T-helper 17 cell (primary cell): ENCODE results near the gene ERMP1. TPM values are rescaled to one million over a fixed set of nuclear protein-coding genes. Genes with fewer than 3 reads are reported as not detected.

Experiments
- ATAC-seq: fragments of 150-1000 bp; cut with Tn5 transposase; 2 replicates; pipeline ENCODE4 v1.10.0; 2021; ENCODE audit warnings: mild to moderate bottlenecking, moderate library complexity
- DNase-seq, 3 donors: peaks; one replicate each; pipeline versions ENCODE4 v3.0.0 to v3.0.0-alpha.2; 2020 to 2021
- H3K9me3 ChIP-seq: one replicate; pipeline ENCODE4 v1.7.0; 2013; ENCODE audit warnings: low read length, mild to moderate bottlenecking; ENCODE audit not compliant: control insufficient read depth, poor library complexity, severe bottlenecking
- H3K27ac Mint-ChIP-seq: one replicate; pipeline ENCODE4 v1.8.0; 2022; ENCODE audit warnings: mild to moderate bottlenecking, moderate library complexity, mixed read lengths
- H3K27me3 Mint-ChIP-seq: one replicate; pipeline ENCODE4 v1.8.0; 2022; ENCODE audit warnings: mixed read lengths
- H3K36me3 Mint-ChIP-seq: one replicate; pipeline ENCODE4 v1.8.0; 2022; ENCODE audit warnings: low read depth, mixed read lengths
- H3K4me1 Mint-ChIP-seq: one replicate; pipeline ENCODE4 v1.8.0; 2022; ENCODE audit warnings: mild to moderate bottlenecking, mixed read lengths
- H3K4me3 Mint-ChIP-seq: one replicate; pipeline ENCODE4 v1.8.0; 2022; ENCODE audit warnings: mild to moderate bottlenecking, moderate library complexity, mixed read lengths
- total RNA-seq, 4 donors: library from RNA in 2 of 4; stranded (reverse) in 2 of 4; gene quantifications; one replicate each; pipeline ENCODE4 v1.2.3 and lab custom pipeline; 2022 to 2026

The ERMP1 gene
- total RNA-seq, 2 donors from 2014 or later = 10.5 to 11.3 TPM

GRCh38 chr9:5848372-5848882 lies 15.5 kb upstream of the ERMP1 start:
- no peaks in the 10 kb centered on the region for H3K27me3 Mint-ChIP-seq
- no peak overlapping the region for H3K4me3 Mint-ChIP-seq
- H3K27ac Mint-ChIP-seq = no peak overlapping the region

GRCh38 chr9:5846501-5846921 lies 13.6 kb upstream of the ERMP1 start:
- ATAC-seq (no peak), DNase-seq (no peak)
- H3K36me3 Mint-ChIP-seq = no peaks in the 10 kb centered on the region
- H3K4me3 Mint-ChIP-seq = no peak overlapping the region
- H3K9me3 ChIP-seq = no peaks in the 10 kb centered on the region
- H3K4me1 Mint-ChIP-seq = peaks cover 49% of the 10 kb centered on the region
- peak overlapping the region; percentile 92 for H3K27ac Mint-ChIP-seq
- no peaks in the 10 kb centered on the region for H3K27me3 Mint-ChIP-seq

More at GRCh38 chr9:5848372-5848882, 15.5 kb upstream of the ERMP1 start:
- no peaks in the 10 kb centered on the region for H3K9me3 ChIP-seq
- H3K4me1 Mint-ChIP-seq = peaks cover 41% of the 10 kb centered on the region
- ATAC-seq (no peak), DNase-seq (no peak)
- no peaks in the 10 kb centered on the region for H3K36me3 Mint-ChIP-seq

- H3K4me1 Mint-ChIP-seq = peaks cover 49% of the 10 kb centered on the region
- H3K27ac Mint-ChIP-seq = peak overlapping the region; percentile 92
- no peak overlapping the region for H3K4me3 Mint-ChIP-seq
- H3K9me3 ChIP-seq = no peaks in the 10 kb centered on the region
- no peaks in the 10 kb centered on the region for H3K27me3 Mint-ChIP-seq
- DNase-seq = no peak
- no peak for ATAC-seq
- no peaks in the 10 kb centered on the region for H3K36me3 Mint-ChIP-seq
These were observed 13.2 kb upstream of the ERMP1 start for GRCh38 chr9:5846096-5846495.

- no peaks in the 10 kb centered on the region for H3K36me3 Mint-ChIP-seq
- ATAC-seq (no peak), DNase-seq (no peak)
- H3K4me1 Mint-ChIP-seq = peaks cover 48% of the 10 kb centered on the region
- no peaks in the 10 kb centered on the region for H3K9me3 ChIP-seq
- peak overlapping the region; percentile 85 for H3K4me3 Mint-ChIP-seq
- H3K27me3 Mint-ChIP-seq = no peaks in the 10 kb centered on the region
- H3K27ac Mint-ChIP-seq = peak overlapping the region; percentile 92
These were observed 12.2 kb upstream of the ERMP1 start for GRCh38 chr9:5845157-5845531.

GRCh38 chr9:5843794-5844471 lies 11.0 kb upstream of the ERMP1 start:
- H3K27ac Mint-ChIP-seq = peak overlapping the region; percentile 92
- H3K4me1 Mint-ChIP-seq = peaks cover 46% of the 10 kb centered on the region
- H3K27me3 Mint-ChIP-seq = no peaks in the 10 kb centered on the region
- H3K36me3 Mint-ChIP-seq = no peaks in the 10 kb centered on the region
- no peaks in the 10 kb centered on the region for H3K9me3 ChIP-seq
- ATAC-seq (no peak), DNase-seq (no peak)
- peak overlapping the region; percentile 85 for H3K4me3 Mint-ChIP-seq

GRCh38 chr9:5842929-5843793 lies 10.2 kb upstream of the ERMP1 start:
- no peak for ATAC-seq
- no peaks in the 10 kb centered on the region for H3K9me3 ChIP-seq

GRCh38 chr9:5841771-5842573 lies 9.1 kb upstream of the ERMP1 start:
- peaks cover 42% of the 10 kb centered on the region for H3K4me1 Mint-ChIP-seq
- peak in 2 of 3 donors; percentile 11 to 31 for DNase-seq
- no peaks in the 10 kb centered on the region for H3K27me3 Mint-ChIP-seq
- ATAC-seq = peak; percentile 70
- H3K4me3 Mint-ChIP-seq = peak overlapping the region; percentile 74
- no peaks in the 10 kb centered on the region for H3K9me3 ChIP-seq
- H3K27ac Mint-ChIP-seq = peak overlapping the region; percentile 92
- H3K36me3 Mint-ChIP-seq = no peaks in the 10 kb centered on the region

More at GRCh38 chr9:5842929-5843793, 10.2 kb upstream of the ERMP1 start:
- H3K27me3 Mint-ChIP-seq = no peaks in the 10 kb centered on the region
- H3K27ac Mint-ChIP-seq = peak overlapping the region; percentile 92
- no peaks in the 10 kb centered on the region for H3K36me3 Mint-ChIP-seq
- no peak for DNase-seq
- H3K4me1 Mint-ChIP-seq = peaks cover 45% of the 10 kb centered on the region
- peak overlapping the region; percentile 85 for H3K4me3 Mint-ChIP-seq

- Mint-ChIP-seq H3K27ac (peak overlapping the region; percentile 92), H3K27me3 (no peaks in the 10 kb centered on the region), H3K36me3 (peaks cover 2% of the 10 kb centered on the region), H3K4me3 (no peak overlapping the region), H3K4me1 (peaks cover 44% of the 10 kb centered on the region)
- H3K9me3 ChIP-seq = no peaks in the 10 kb centered on the region
- ATAC-seq = no peak
- no peak for DNase-seq
These were observed 7.9 kb upstream of the ERMP1 start for GRCh38 chr9:5840788-5841187.

GRCh38 chr9:5839572-5839902 lies 6.6 kb upstream of the ERMP1 start:
- ATAC-seq (no peak), DNase-seq (no peak)
- peaks cover 36% of the 10 kb centered on the region for H3K4me1 Mint-ChIP-seq
- no peak overlapping the region for H3K4me3 Mint-ChIP-seq
- H3K27ac Mint-ChIP-seq = no peak overlapping the region
- no peaks in the 10 kb centered on the region for H3K9me3 ChIP-seq
- peaks cover 2% of the 10 kb centered on the region for H3K36me3 Mint-ChIP-seq
- H3K27me3 Mint-ChIP-seq = no peaks in the 10 kb centered on the region

- Mint-ChIP-seq H3K36me3 (peaks cover 2% of the 10 kb centered on the region), H3K27ac (no peak overlapping the region), H3K4me1 (peaks cover 34% of the 10 kb centered on the region), H3K27me3 (no peaks in the 10 kb centered on the region), H3K4me3 (no peak overlapping the region)
- no peaks in the 10 kb centered on the region for H3K9me3 ChIP-seq
- no peak for DNase-seq
- no peak for ATAC-seq
These were observed 6.1 kb upstream of the ERMP1 start for GRCh38 chr9:5838884-5839571.

- H3K9me3 ChIP-seq = no peaks in the 10 kb centered on the region
- no peak for ATAC-seq
- Mint-ChIP-seq H3K27ac (no peak overlapping the region), H3K36me3 (peaks cover 2% of the 10 kb centered on the region), H3K4me1 (peaks cover 35% of the 10 kb centered on the region), H3K4me3 (no peak overlapping the region), H3K27me3 (no peaks in the 10 kb centered on the region)
- no peak for DNase-seq
These were observed 2.9 kb upstream of the ERMP1 start for GRCh38 chr9:5835808-5836207.

GRCh38 chr9:5834214-5834613 lies 1.3 kb upstream of the ERMP1 start:
- Mint-ChIP-seq H3K4me3 (peak overlapping the region; percentile 63), H3K27ac (peak overlapping the region; percentile 86), H3K27me3 (no peaks in the 10 kb centered on the region), H3K4me1 (peaks cover 36% of the 10 kb centered on the region), H3K36me3 (peaks cover 2% of the 10 kb centered on the region)
- no peak for DNase-seq
- H3K9me3 ChIP-seq = no peaks in the 10 kb centered on the region
- ATAC-seq = no peak
